HepG2 (cell line): ENCODE data around the gene CALM1. TPM values are rescaled to one million over a fixed set of nuclear protein-coding genes. Genes with fewer than 3 reads are reported as not detected.

Experiments used
- ELF3 ChIP-seq: IDR thresholded peaks from 2 replicates; pipeline ENCODE4 v1.6.1; 2016; ENCODE audit warnings: missing genetic modification reagents, missing compliant biosample characterization
- ELF4 ChIP-seq: sonication (generic); formaldehyde crosslinking; IDR thresholded peaks from 2 replicates; pipeline ENCODE4 v1.5.0; 2020; ENCODE audit warnings: missing genetic modification reagents, mild to moderate bottlenecking, moderate library complexity, borderline replicate concordance
- HOXA7 ChIP-seq: sonication (generic); formaldehyde crosslinking; IDR thresholded peaks from 2 replicates; pipeline ENCODE4 v1.8.1; 2022; ENCODE audit warnings: mild to moderate bottlenecking, missing genetic modification reagents, moderate library complexity
- KAT8 ChIP-seq: IDR thresholded peaks from 2 replicates; pipeline ENCODE4 v1.6.1; 2016; ENCODE audit warnings: missing genetic modification reagents, missing compliant biosample characterization
- KLF16 ChIP-seq, 2 experiments: sonication (generic) in 1 of 2; formaldehyde crosslinking in 1 of 2; IDR thresholded peaks; 2 replicates each; pipeline versions ENCODE4 v1.6.1 to v1.8.0; 2016 to 2023; ENCODE audit warnings: missing genetic modification reagents in 2 of 2, missing compliant biosample characterization in 1 of 2
- MAF1 ChIP-seq: sonication (generic); formaldehyde crosslinking; IDR thresholded peaks from 2 replicates; pipeline ENCODE4 v1.5.0; 2020; ENCODE audit warnings: missing genetic modification reagents, borderline replicate concordance
- MIXL1 ChIP-seq: IDR thresholded peaks from 2 replicates; pipeline ENCODE4 v1.6.1; 2016
- NCOA5 ChIP-seq: sonication (generic); formaldehyde crosslinking; IDR thresholded peaks from 2 replicates; pipeline ENCODE4 v1.4.0; 2020; ENCODE audit warnings: missing genetic modification reagents
- PITX1 ChIP-seq: sonication (generic); formaldehyde crosslinking; IDR thresholded peaks from 2 replicates; pipeline ENCODE4 v1.5.1; 2020; ENCODE audit warnings: mild to moderate bottlenecking, missing genetic modification reagents
- REPIN1 ChIP-seq: sonication (generic); formaldehyde crosslinking; IDR thresholded peaks from 2 replicates; pipeline ENCODE4 v1.8.0; 2022; ENCODE audit warnings: missing genetic modification reagents, low read depth, mild to moderate bottlenecking, borderline replicate concordance
- SIN3B ChIP-seq: fragments of 150-350 bp; IDR thresholded peaks from 2 replicates; pipeline ENCODE4 v1.6.1; 2014; ENCODE audit warnings: low read length
- TGIF2 ChIP-seq: IDR thresholded peaks from 2 replicates; pipeline ENCODE4 v1.6.1; 2016; ENCODE audit warnings: control low read depth, missing compliant biosample characterization
- YEATS4 ChIP-seq: sonication (generic); formaldehyde crosslinking; IDR thresholded peaks from 2 replicates; pipeline ENCODE4 v1.4.0; 2020; ENCODE audit warnings: missing genetic modification reagents, borderline replicate concordance
- ZFAT ChIP-seq: sonication (generic); formaldehyde crosslinking; conservative IDR thresholded peaks from 2 replicates; pipeline ENCODE4 v1.8.1; 2023; ENCODE audit warnings: missing genetic modification reagents, inconsistent platforms
- ZMYM4 ChIP-seq: sonication (generic); formaldehyde crosslinking; IDR thresholded peaks from 2 replicates; pipeline ENCODE4 v1.8.1; 2023; ENCODE audit warnings: mild to moderate bottlenecking, missing genetic modification reagents
- ZNF205 ChIP-seq: IDR thresholded peaks from 2 replicates; pipeline ENCODE4 v1.6.1; 2018; ENCODE audit warnings: missing biosample characterization, missing genetic modification reagents
- ZNF557 ChIP-seq: sonication (generic); formaldehyde crosslinking; IDR thresholded peaks from 2 replicates; pipeline ENCODE4 v1.4.0; 2020; ENCODE audit warnings: missing genetic modification reagents
- ZNF674 ChIP-seq: sonication (generic); formaldehyde crosslinking; IDR thresholded peaks from 2 replicates; pipeline ENCODE4 v1.5.0; 2020; ENCODE audit warnings: low read depth, mild to moderate bottlenecking, missing genetic modification reagents
- polyA plus RNA-seq, 8 experiments: library from polyadenylated mRNA; depleted of rRNA in 3 of 8; stranded (reverse) in 7 of 8; unstranded in 1 of 8; fragments of >200 nt; fragmentation: Illumina TruSeq in 4 of 8; extraction: Trizol in 4 of 8; gene quantifications; 2 replicates each; pipeline versions ENCODE4 v1.2.1 to v1.2.3, GENCODE V29; 2011 to 2016; ENCODE audit warnings: low read depth in 4 of 8, missing spikeins in 1 of 8, mixed read lengths in 1 of 8; ENCODE audit not compliant: insufficient read depth in 1 of 8
- total RNA-seq, 5 experiments: library from RNA; depleted of rRNA; stranded (reverse); fragments of >200 nt; fragmentation: Illumina TruSeq; extraction: Trizol; gene quantifications; 2 replicates each; pipeline ENCODE4 v1.2.3, GENCODE V29; 2016; ENCODE audit warnings: low read depth in 1 of 5
- TF ChIP-seq, protein P1 (sequence below): sonication (generic); formaldehyde crosslinking; conservative IDR thresholded peaks from 2 replicates; pipeline ENCODE4 v1.4.0; 2020; ENCODE audit warnings: missing genetic modification reagents
- TF ChIP-seq, protein P2 (sequence below): sonication (generic); formaldehyde crosslinking; IDR thresholded peaks from 2 replicates; pipeline ENCODE4 v1.5.0; 2020; ENCODE audit warnings: mild to moderate bottlenecking, missing genetic modification reagents, moderate library complexity
- TF ChIP-seq, protein P3 (sequence below): sonication (generic); formaldehyde crosslinking; IDR thresholded peaks from 2 replicates; pipeline ENCODE4 v1.5.1; 2020; ENCODE audit warnings: missing genetic modification reagents, mild to moderate bottlenecking, borderline replicate concordance
- TF ChIP-seq, protein P4 (sequence below): sonication (generic); formaldehyde crosslinking; IDR thresholded peaks from 2 replicates; pipeline ENCODE4 v1.5.1; 2020; ENCODE audit warnings: mild to moderate bottlenecking, moderate library complexity, missing genetic modification reagents

CALM1 gene
- total and polyA plus RNA-seq, 2 of the 13 experiments (the other 11 are each of a cell fraction or from before 2014, with no cell fraction given): 110 to 238 TPM

DNA sequence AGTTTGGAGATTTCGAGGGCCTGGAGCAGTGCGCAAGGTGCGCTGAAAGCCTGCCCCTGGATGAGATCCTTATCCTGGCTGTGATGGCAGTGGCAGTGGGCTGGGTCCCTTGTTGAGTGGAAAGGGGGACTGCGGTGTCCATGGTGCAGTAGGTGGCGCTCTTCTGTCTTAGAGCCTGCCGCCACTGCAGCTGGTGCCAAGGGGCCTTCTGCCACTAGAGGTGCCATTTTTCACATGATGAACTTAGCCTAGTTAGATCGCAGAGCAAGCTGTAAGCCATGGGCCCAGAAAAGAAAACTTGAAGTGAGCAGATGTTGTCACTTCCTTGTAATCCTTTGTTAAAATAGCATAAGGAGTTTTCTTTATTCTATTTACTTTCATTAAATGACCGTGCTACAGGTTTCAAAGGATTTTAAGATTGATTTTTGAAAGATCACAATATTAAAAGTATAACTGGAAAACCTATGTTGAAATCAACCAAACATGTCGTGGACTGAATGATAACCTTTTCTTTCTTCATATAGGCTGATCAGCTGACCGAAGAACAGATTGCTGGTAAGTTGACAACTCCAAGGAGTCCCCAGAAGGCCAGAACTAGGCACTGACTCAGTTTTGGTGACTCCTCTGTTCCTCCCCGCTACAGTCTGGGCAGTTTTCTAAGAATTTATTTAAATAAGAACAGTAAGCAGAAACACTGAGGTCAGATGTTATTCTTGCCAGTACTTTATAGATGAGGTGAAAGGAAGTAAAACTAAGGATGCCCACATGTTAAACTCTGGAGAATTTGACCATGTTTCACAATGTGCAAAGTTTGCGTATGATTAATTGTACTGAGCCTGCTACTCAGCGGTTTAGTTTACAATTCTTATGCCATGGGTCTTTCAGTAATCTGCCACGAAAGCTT, 3.0 kb downstream of the CALM1 start (continued):
- peak in 1 of 2 experiments; percentile 59; a peak in 2 of 4 replicates for TF ChIP-seq KLF16 (CRISPR knock-in tag; IDR thresholded peaks at IDR 0.05)
- no peak for TF ChIP-seq SIN3B
- TF ChIP-seq, protein P1, sequence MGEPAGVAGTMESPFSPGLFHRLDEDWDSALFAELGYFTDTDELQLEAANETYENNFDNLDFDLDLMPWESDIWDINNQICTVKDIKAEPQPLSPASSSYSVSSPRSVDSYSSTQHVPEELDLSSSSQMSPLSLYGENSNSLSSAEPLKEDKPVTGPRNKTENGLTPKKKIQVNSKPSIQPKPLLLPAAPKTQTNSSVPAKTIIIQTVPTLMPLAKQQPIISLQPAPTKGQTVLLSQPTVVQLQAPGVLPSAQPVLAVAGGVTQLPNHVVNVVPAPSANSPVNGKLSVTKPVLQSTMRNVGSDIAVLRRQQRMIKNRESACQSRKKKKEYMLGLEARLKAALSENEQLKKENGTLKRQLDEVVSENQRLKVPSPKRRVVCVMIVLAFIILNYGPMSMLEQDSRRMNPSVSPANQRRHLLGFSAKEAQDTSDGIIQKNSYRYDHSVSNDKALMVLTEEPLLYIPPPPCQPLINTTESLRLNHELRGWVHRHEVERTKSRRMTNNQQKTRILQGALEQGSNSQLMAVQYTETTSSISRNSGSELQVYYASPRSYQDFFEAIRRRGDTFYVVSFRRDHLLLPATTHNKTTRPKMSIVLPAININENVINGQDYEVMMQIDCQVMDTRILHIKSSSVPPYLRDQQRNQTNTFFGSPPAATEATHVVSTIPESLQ (CRISPR knock-in tag): no peak
- peak; percentile 77; the same call in 1 of the 2 replicates for TF ChIP-seq TGIF2 (CRISPR knock-in tag)
- TF ChIP-seq ZNF205 (CRISPR knock-in tag): peak; percentile 59; the same call in 1 of the 2 replicates
- TF ChIP-seq, protein P2, sequence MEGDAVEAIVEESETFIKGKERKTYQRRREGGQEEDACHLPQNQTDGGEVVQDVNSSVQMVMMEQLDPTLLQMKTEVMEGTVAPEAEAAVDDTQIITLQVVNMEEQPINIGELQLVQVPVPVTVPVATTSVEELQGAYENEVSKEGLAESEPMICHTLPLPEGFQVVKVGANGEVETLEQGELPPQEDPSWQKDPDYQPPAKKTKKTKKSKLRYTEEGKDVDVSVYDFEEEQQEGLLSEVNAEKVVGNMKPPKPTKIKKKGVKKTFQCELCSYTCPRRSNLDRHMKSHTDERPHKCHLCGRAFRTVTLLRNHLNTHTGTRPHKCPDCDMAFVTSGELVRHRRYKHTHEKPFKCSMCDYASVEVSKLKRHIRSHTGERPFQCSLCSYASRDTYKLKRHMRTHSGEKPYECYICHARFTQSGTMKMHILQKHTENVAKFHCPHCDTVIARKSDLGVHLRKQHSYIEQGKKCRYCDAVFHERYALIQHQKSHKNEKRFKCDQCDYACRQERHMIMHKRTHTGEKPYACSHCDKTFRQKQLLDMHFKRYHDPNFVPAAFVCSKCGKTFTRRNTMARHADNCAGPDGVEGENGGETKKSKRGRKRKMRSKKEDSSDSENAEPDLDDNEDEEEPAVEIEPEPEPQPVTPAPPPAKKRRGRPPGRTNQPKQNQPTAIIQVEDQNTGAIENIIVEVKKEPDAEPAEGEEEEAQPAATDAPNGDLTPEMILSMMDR (CRISPR knock-in tag): peak; percentile 98
- TF ChIP-seq REPIN1 (CRISPR knock-in tag): peak; percentile 55; the same call in 1 of the 2 replicates
- peak; percentile 70 for TF ChIP-seq ZMYM4
- no peak for TF ChIP-seq ZNF557 (CRISPR knock-in tag)
- no peak for TF ChIP-seq ELF4 (CRISPR knock-in tag)
- TF ChIP-seq, protein P3, sequence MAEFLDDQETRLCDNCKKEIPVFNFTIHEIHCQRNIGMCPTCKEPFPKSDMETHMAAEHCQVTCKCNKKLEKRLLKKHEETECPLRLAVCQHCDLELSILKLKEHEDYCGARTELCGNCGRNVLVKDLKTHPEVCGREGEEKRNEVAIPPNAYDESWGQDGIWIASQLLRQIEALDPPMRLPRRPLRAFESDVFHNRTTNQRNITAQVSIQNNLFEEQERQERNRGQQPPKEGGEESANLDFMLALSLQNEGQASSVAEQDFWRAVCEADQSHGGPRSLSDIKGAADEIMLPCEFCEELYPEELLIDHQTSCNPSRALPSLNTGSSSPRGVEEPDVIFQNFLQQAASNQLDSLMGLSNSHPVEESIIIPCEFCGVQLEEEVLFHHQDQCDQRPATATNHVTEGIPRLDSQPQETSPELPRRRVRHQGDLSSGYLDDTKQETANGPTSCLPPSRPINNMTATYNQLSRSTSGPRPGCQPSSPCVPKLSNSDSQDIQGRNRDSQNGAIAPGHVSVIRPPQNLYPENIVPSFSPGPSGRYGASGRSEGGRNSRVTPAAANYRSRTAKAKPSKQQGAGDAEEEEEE: no peak
- 0 out of 2 replicates have a peak, but pooled peaks have one; percentile 39 for TF ChIP-seq MIXL1 (CRISPR knock-in tag)
- TF ChIP-seq YEATS4 (CRISPR knock-in tag): 0 out of 2 replicates have a peak, but pooled peaks have one; percentile 18
- peak; percentile 36; the same call in 1 of the 2 replicates for TF ChIP-seq ELF3
- TF ChIP-seq MAF1 (CRISPR knock-in tag): 0 out of 2 replicates have a peak, but pooled peaks have one; percentile 41
- TF ChIP-seq KAT8 (CRISPR knock-in tag): peak; percentile 60; the same call in 1 of the 2 replicates
- TF ChIP-seq HOXA7 (CRISPR knock-in tag): no peak
- TF ChIP-seq ZNF674 (CRISPR knock-in tag): no peak
- TF ChIP-seq, protein P4, sequence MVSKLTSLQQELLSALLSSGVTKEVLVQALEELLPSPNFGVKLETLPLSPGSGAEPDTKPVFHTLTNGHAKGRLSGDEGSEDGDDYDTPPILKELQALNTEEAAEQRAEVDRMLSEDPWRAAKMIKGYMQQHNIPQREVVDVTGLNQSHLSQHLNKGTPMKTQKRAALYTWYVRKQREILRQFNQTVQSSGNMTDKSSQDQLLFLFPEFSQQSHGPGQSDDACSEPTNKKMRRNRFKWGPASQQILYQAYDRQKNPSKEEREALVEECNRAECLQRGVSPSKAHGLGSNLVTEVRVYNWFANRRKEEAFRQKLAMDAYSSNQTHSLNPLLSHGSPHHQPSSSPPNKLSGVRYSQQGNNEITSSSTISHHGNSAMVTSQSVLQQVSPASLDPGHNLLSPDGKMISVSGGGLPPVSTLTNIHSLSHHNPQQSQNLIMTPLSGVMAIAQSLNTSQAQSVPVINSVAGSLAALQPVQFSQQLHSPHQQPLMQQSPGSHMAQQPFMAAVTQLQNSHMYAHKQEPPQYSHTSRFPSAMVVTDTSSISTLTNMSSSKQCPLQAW (CRISPR knock-in tag): peak; percentile 52; the same call in 1 of the 2 replicates
- TF ChIP-seq PITX1 (CRISPR knock-in tag): peak; percentile 55
- TF ChIP-seq NCOA5 (CRISPR knock-in tag): no peak
- no peak for TF ChIP-seq ZFAT (CRISPR knock-in tag)
